HepG2 (cell line): ENCODE results near the gene RHOBTB3. TPM values are rescaled to one million over a fixed set of nuclear protein-coding genes. Genes with fewer than 3 reads are reported as not detected.

ENCODE experiments used
- AHDC1 ChIP-seq: sonication (generic); formaldehyde crosslinking; IDR thresholded peaks from 2 replicates; pipeline ENCODE4 v1.5.1; 2020; ENCODE audit warnings: mild to moderate bottlenecking, missing genetic modification reagents, borderline replicate concordance
- ETV6 ChIP-seq: sonication (generic); formaldehyde crosslinking; conservative IDR thresholded peaks from 2 replicates; pipeline ENCODE4 v1.4.0; 2020; ENCODE audit warnings: missing genetic modification reagents
- FLYWCH1 ChIP-seq: sonication (generic); formaldehyde crosslinking; IDR thresholded peaks from 2 replicates; pipeline ENCODE4 v1.8.1; 2023; ENCODE audit warnings: mild to moderate bottlenecking, missing genetic modification reagents
- HCFC1 ChIP-seq: fragments of 150-350 bp; IDR thresholded peaks from 2 replicates; pipeline ENCODE4 v1.6.1; 2014; ENCODE audit warnings: low read depth, low read length
- KAT2B ChIP-seq: fragments of 150-350 bp; IDR thresholded peaks from 2 replicates; pipeline ENCODE4 v1.6.1; 2014; ENCODE audit warnings: low read depth, low read length, borderline replicate concordance
- MAFK ChIP-seq, 2 experiments: IDR thresholded peaks in 1 of 2; conservative IDR thresholded peaks in 1 of 2; 2 replicates each; pipeline ENCODE4 v1.6.1; 2011; ENCODE audit warnings: improper control_type of control experiment in 2 of 2, low read length in 2 of 2
- MLLT10 ChIP-seq: sonication (generic); formaldehyde crosslinking; IDR thresholded peaks from 2 replicates; pipeline ENCODE4 v1.4.0; 2020; ENCODE audit warnings: missing genetic modification reagents
- NR2F1 ChIP-seq, 2 experiments: fragments of 450-650 bp in 1 of 2; formaldehyde crosslinking in 1 of 2; IDR thresholded peaks; 2 replicates each; pipeline versions ENCODE4 v1.5.0 to v1.6.1; 2016 to 2020; ENCODE audit warnings: mild to moderate bottlenecking in 1 of 2, missing compliant biosample characterization in 1 of 2, missing genetic modification reagents in 1 of 2, moderate library complexity in 1 of 2
- POGK ChIP-seq: sonication (generic); formaldehyde crosslinking; conservative IDR thresholded peaks from 2 replicates; pipeline ENCODE4 v1.8.0; 2022; ENCODE audit warnings: mild to moderate bottlenecking, moderate library complexity, missing genetic modification reagents
- RFXAP ChIP-seq: sonication (generic); formaldehyde crosslinking; IDR thresholded peaks from 2 replicates; pipeline ENCODE4 v1.4.0; 2020; ENCODE audit warnings: missing genetic modification reagents, borderline replicate concordance
- SNRNP70 ChIP-seq: fragments of 200-400 bp; formaldehyde crosslinking; IDR thresholded peaks from 2 replicates; pipeline ENCODE4 v1.6.1; 2017; ENCODE audit warnings: mild to moderate bottlenecking, low read depth, low read length, moderate library complexity
- SRY ChIP-seq: sonication (generic); formaldehyde crosslinking; IDR thresholded peaks from 2 replicates; pipeline ENCODE4 v1.8.0; 2022; ENCODE audit warnings: mild to moderate bottlenecking, missing genetic modification reagents
- ZNF121 ChIP-seq: sonication (generic); formaldehyde crosslinking; IDR thresholded peaks from 2 replicates; pipeline ENCODE4 v1.5.0; 2020; ENCODE audit warnings: mild to moderate bottlenecking, missing genetic modification reagents
- ZNF510 ChIP-seq: sonication (generic); formaldehyde crosslinking; IDR thresholded peaks from 2 replicates; pipeline ENCODE4 v1.4.0; 2020; ENCODE audit warnings: low read depth, mild to moderate bottlenecking, missing genetic modification reagents
- ZNF749 ChIP-seq: sonication (generic); formaldehyde crosslinking; IDR thresholded peaks from 2 replicates; pipeline ENCODE4 v1.8.0; 2022; ENCODE audit warnings: mild to moderate bottlenecking, missing genetic modification reagents, moderate library complexity, borderline replicate concordance
- ZSCAN31 ChIP-seq: sonication (generic); formaldehyde crosslinking; IDR thresholded peaks from 2 replicates; pipeline ENCODE4 v1.5.0; 2020; ENCODE audit warnings: low read depth, mild to moderate bottlenecking, missing genetic modification reagents
- polyA plus RNA-seq, 8 experiments: library from polyadenylated mRNA; depleted of rRNA in 3 of 8; stranded (reverse) in 7 of 8; unstranded in 1 of 8; fragments of >200 nt; fragmentation: Illumina TruSeq in 4 of 8; extraction: Trizol in 4 of 8; gene quantifications; 2 replicates each; pipeline versions ENCODE4 v1.2.1 to v1.2.3, GENCODE V29; 2011 to 2016; ENCODE audit warnings: low read depth in 4 of 8, missing spikeins in 1 of 8, mixed read lengths in 1 of 8; ENCODE audit not compliant: insufficient read depth in 1 of 8
- total RNA-seq, 5 experiments: library from RNA; depleted of rRNA; stranded (reverse); fragments of >200 nt; fragmentation: Illumina TruSeq; extraction: Trizol; gene quantifications; 2 replicates each; pipeline ENCODE4 v1.2.3, GENCODE V29; 2016; ENCODE audit warnings: low read depth in 1 of 5
- TF ChIP-seq, protein P1 (sequence below): IDR thresholded peaks from 2 replicates; pipeline ENCODE4 v1.6.1; 2012; ENCODE audit warnings: low read depth, low read length, improper control_type of control experiment
- TF ChIP-seq, protein P2 (sequence below): sonication (generic); formaldehyde crosslinking; IDR thresholded peaks from 2 replicates; pipeline ENCODE4 v1.8.1; 2022; ENCODE audit warnings: low read depth, mild to moderate bottlenecking, missing genetic modification reagents

The RHOBTB3 gene
- total and polyA plus RNA-seq, 2 of the 13 experiments (the other 11 are each of a cell fraction or from before 2014, with no cell fraction given) = 31.6 to 35.4 TPM

- TF ChIP-seq, protein P1, sequence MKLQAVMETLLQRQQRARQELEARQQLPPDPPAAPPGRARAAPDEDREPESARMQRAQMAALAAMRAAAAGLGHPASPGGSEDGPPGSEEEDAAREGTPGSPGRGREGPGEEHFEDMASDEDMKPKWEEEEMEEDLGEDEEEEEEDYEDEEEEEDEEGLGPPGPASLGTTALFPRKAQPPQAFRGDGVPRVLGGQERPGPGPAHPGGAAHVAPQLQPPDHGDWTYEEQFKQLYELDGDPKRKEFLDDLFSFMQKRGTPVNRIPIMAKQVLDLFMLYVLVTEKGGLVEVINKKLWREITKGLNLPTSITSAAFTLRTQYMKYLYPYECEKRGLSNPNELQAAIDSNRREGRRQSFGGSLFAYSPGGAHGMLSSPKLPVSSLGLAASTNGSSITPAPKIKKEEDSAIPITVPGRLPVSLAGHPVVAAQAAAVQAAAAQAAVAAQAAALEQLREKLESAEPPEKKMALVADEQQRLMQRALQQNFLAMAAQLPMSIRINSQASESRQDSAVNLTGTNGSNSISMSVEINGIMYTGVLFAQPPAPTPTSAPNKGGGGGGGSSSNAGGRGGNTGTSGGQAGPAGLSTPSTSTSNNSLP = no peak
- TF ChIP-seq POGK (CRISPR knock-in tag) (no peak), AHDC1 (CRISPR knock-in tag) (no peak), SRY (no peak), ZNF510 (no peak), KAT2B (no peak), SNRNP70 (no peak), MAFK (conservative IDR thresholded peaks at IDR 0.05 in 1 of 2, IDR thresholded peaks at IDR 0.05 in 1 of 2; ENCODE audit: low read length in 2 of 2) (no peak), FLYWCH1 (no peak), HCFC1 (no peak), ZNF749 (CRISPR knock-in tag) (no peak), NR2F1 (CRISPR knock-in tag; IDR thresholded peaks at IDR 0.05) (no peak), ZSCAN31 (CRISPR knock-in tag) (peak; percentile 42; the same call in 1 of the 2 replicates), ZNF121 (CRISPR knock-in tag) (no peak), RFXAP (CRISPR knock-in tag) (no peak), MLLT10 (CRISPR knock-in tag) (no peak), ETV6 (CRISPR knock-in tag) (no peak)
- TF ChIP-seq, protein P2, sequence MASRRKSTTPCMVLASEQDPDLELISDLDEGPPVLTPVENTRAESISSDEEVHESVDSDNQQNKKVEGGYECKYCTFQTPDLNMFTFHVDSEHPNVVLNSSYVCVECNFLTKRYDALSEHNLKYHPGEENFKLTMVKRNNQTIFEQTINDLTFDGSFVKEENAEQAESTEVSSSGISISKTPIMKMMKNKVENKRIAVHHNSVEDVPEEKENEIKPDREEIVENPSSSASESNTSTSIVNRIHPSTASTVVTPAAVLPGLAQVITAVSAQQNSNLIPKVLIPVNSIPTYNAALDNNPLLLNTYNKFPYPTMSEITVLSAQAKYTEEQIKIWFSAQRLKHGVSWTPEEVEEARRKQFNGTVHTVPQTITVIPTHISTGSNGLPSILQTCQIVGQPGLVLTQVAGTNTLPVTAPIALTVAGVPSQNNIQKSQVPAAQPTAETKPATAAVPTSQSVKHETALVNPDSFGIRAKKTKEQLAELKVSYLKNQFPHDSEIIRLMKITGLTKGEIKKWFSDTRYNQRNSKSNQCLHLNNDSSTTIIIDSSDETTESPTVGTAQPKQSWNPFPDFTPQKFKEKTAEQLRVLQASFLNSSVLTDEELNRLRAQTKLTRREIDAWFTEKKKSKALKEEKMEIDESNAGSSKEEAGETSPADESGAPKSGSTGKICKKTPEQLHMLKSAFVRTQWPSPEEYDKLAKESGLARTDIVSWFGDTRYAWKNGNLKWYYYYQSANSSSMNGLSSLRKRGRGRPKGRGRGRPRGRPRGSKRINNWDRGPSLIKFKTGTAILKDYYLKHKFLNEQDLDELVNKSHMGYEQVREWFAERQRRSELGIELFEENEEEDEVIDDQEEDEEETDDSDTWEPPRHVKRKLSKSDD = no peak
These were observed 91.5 kb downstream of the RHOBTB3 start, which contains the start of gene GLRX (continued) for GRCh38 chr5:95822542-95823181.
